ENCODE measurements around the gene RND3.

GRCh38 chr2:150490466-150490865, 3.0 kb upstream of the RND3 start:
- no peak for TF ChIP-seq POLR2A (IDR thresholded peaks at IDR 0.05)
- TF ChIP-seq CTCF (IDR thresholded peaks at IDR 0.05): no peak

Data from vagina (tissue), 2 donors.